NB4 (cell line): Measurements from ENCODE around the gene CD99.
"Not testable (repeated sequence)": the region's sequence is repeated elsewhere in the genome, so short reads cannot be mapped to it uniquely, and the experiment has no call there.

Experiments
- DNase-seq: peaks from one replicate; pipeline ENCODE4 v3.0.0; 2010; ENCODE audit warnings: low read depth
- H3K4me3 ChIP-seq: one replicate; pipeline ENCODE4 v1.5.1; 2011; ENCODE audit warnings: mild to moderate bottlenecking, low read depth, low read length, moderate library complexity
- CTCF ChIP-seq: IDR thresholded peaks from one replicate; pipeline ENCODE4 v1.5.1; 2012; ENCODE audit warnings: low read depth, low read length
- MAX ChIP-seq: IDR thresholded peaks from 2 replicates; pipeline ENCODE4 v1.6.1; 2011; ENCODE audit warnings: low read depth, low read length
- MYC ChIP-seq: IDR thresholded peaks from 2 replicates; pipeline ENCODE4 v1.6.1; 2011; ENCODE audit warnings: low read depth, low read length
- POLR2A ChIP-seq: IDR thresholded peaks from 2 replicates; pipeline ENCODE4 v1.6.1; 2011; ENCODE audit warnings: mild to moderate bottlenecking; ENCODE audit not compliant: insufficient read length; ENCODE audit errors: extremely low read depth

The CD99 gene

DNA sequence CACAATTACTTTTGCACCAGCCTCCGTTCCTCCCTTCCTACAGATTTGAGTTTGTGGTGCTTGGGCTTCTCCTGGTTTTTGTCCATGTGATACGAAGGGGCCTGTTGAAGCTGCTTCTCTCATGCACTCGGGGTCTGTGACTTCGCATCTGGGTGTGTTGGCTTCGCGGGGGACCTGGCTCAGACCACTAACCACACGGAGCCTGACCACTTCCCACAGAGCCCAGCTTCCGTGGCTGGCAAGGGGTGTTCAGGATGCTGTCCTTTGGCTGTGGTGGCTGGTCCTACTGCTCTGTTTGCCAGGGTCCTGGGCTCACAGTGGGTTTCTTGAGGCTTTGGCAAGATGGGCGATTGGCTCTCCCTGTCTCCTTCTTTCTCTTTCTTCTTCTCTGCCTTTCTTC, 41.0 kb downstream of the CD99 start:
- no peak for TF ChIP-seq MYC
- TF ChIP-seq MAX: no peak
- TF ChIP-seq POLR2A: no peak

DNA sequence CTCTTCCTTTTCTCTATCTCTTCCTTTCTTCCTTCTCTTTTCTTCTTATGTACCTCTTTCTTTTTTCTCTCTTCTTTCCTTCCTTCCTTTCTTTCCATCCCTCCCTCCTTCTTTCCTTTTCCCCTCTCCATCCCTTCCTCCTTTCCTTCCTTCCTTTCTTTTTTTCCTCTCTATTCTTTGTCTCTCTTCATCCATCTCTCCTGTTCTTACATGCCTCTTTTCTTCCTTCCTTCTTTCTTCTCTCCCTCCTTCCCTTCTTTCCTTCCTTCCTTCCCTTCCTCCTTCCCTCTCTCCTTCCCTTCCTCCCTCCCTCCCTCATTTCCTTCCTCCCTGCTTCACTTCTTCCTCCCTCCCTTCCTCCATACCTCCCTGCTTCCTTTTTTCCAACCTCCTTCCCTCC, 41.6 kb downstream of the CD99 start:
- H3K4me3 ChIP-seq: no peak overlapping the region
- no peak for DNase-seq
- no peak for TF ChIP-seq MAX
- no peak for TF ChIP-seq CTCF
- no peak for TF ChIP-seq MYC
- TF ChIP-seq POLR2A: no peak

More for the DNA sequence above, 41.0 kb downstream of the CD99 start:
- DNase-seq: no peak
- no peak overlapping the region for H3K4me3 ChIP-seq

DNA sequence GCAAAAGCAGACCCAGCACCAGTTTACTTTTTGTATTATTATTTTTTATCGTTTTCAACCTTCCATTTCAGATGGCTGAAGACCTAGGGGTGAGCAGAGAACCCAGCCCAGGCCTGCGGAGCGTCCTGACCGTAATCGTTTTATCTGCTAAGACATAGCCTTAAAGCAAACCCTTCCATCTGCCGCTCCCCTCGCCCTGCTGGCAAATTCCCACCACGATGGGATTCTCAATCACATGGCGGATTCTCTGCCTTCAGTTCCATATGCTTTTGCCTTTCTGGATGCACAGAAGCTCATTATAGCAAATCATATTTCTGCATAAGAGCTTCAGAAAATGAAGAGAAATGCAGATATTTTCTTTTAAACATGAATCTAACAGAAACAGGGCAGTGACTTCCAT, 42.2 kb downstream of the CD99 start:
- no peak for DNase-seq
- TF ChIP-seq MYC (no peak), CTCF (no peak), POLR2A (no peak), MAX (no peak)
- no peak overlapping the region for H3K4me3 ChIP-seq

GRCh38 chrX:2735270-2735669, 44.2 kb downstream of the CD99 start:
- no peak for TF ChIP-seq POLR2A
- TF ChIP-seq CTCF: no peak
- TF ChIP-seq MYC: no peak
- TF ChIP-seq MAX: no peak
- DNase-seq: no peak
- H3K4me3 ChIP-seq: no peak overlapping the region

- TF ChIP-seq POLR2A (no peak), CTCF (no peak), MAX (no peak), MYC (no peak)
- DNase-seq: no peak
- H3K4me3 ChIP-seq: no peak overlapping the region
Observed at GRCh38 chrX:2740672-2741071, 49.6 kb downstream of the CD99 start.

GRCh38 chrX:2741386-2741785, 50.3 kb downstream of the CD99 start:
- TF ChIP-seq POLR2A: no peak
- no peak for TF ChIP-seq CTCF
- TF ChIP-seq MYC: no peak
- no peak for TF ChIP-seq MAX
- no peak overlapping the region for H3K4me3 ChIP-seq
- DNase-seq: no peak

DNA sequence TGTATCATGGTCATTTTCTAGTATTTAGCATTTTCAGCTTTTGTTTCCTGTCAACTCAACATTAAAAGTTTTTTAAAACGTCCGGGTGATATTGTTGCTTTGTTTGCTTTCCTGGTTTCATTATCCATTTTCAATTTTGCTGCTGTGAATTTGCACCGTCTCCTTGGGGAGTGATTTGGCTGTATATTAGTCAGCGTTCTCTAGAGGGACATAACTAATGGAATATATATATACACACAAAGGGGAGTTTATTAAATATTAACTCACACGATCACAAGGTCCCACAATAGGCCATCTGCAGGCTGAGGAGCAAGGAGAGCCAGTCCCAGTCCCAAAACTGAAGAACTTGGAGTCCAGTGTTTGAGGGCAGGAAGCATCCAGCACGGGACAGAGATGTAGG, 55.2 kb downstream of the CD99 start:
- H3K4me3 ChIP-seq, DNase-seq: not testable (repeated sequence)
